Astrocyte of the cerebellum (primary cell): ENCODE measurements around the gene ATRIP.

Experiments used
- DNase-seq: peaks from one replicate; pipeline ENCODE4 v3.0.0-alpha.2; 2011; ENCODE audit warnings: low read depth
- H3K4me3 ChIP-seq: 2 replicates; pipeline ENCODE4 v1.5.1; 2011; ENCODE audit warnings: mild to moderate bottlenecking, low read depth, low read length, moderate library complexity
- CTCF ChIP-seq: IDR thresholded peaks from 2 replicates; pipeline ENCODE4 v1.5.1; 2012; ENCODE audit warnings: low read length, low read depth, moderate library complexity, mild to moderate bottlenecking; ENCODE audit errors: missing control alignments
- in situ Hi-C: cut with HindIII; loops from 2 replicates; pipeline ENCODE4 v1.10.0; 2017; ENCODE audit warnings: low sequenced_read_pairs

Gene ATRIP

GRCh38 chr3:48432411-48433371 is 13.8 kb upstream of the ATRIP start:
- in situ Hi-C loops, result loop anchor here (25.0 kb wide), 1 partner anchor 170 kb away; no protein-coding TSS in a partner anchor
- peak; percentile 11 for TF ChIP-seq CTCF
- no peak overlapping the region for H3K4me3 ChIP-seq
- no peak for DNase-seq

GRCh38 chr3:48433472-48434118 is 12.9 kb upstream of the ATRIP start:
- no peak for TF ChIP-seq CTCF
- no peak overlapping the region for H3K4me3 ChIP-seq
- in situ Hi-C loops, result loop anchor here (25.0 kb wide), 1 partner anchor 171 kb away; no protein-coding TSS in a partner anchor
- no peak for DNase-seq

GRCh38 chr3:48434591-48435222 is 11.8 kb upstream of the ATRIP start:
- no peak overlapping the region for H3K4me3 ChIP-seq
- no peak for TF ChIP-seq CTCF
- in situ Hi-C loops, result loop anchor here (5.0 to 25.0 kb wide), 2 partner anchors 37 to 172 kb away; no protein-coding TSS in a partner anchor
- DNase-seq, result no peak

DNA sequence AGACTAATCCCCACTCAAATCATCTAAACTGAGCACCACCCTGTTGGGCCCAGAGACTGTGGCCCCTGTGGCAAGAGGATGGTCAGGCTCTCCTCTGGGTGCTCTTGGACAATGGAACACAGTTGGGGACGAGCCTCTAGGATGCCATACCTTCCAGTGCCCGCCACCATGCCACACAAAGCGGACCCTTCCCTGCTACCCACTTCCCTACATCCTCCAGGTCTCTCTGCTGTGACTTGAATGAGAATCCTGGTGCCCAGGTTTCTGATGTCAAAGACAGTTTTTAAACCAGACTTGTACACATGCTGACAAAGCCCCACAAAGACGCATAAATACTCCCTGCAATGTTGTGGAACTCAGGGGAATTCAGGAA is 11.3 kb upstream of the ATRIP start:
- H3K4me3 ChIP-seq, result no peak overlapping the region
- no peak for TF ChIP-seq CTCF
- in situ Hi-C loops, result loop anchor here (5.0 to 25.0 kb wide), 2 partner anchors 38 to 173 kb away; no protein-coding TSS in a partner anchor
- DNase-seq, result no peak

GRCh38 chr3:48435774-48436476 is 10.6 kb upstream of the ATRIP start:
- in situ Hi-C loops, result loop anchor here (5.0 to 25.0 kb wide), 2 partner anchors 39 to 174 kb away; no protein-coding TSS in a partner anchor
- H3K4me3 ChIP-seq, result no peak overlapping the region
- DNase-seq, result peak; percentile 73

More at GRCh38 chr3:48435774-48436476, 10.6 kb upstream of the ATRIP start:
- peak; percentile 100 for TF ChIP-seq CTCF
